Breast epithelium (tissue), 3 donors: ENCODE data around the gene USP17L17.
"Not testable (repeated sequence)": the region's sequence is repeated elsewhere in the genome, so short reads cannot be mapped to it uniquely, and the experiment has no call there.

Experiments
- CTCF ChIP-seq, 3 donors: fragments of 450-650 bp; IDR thresholded peaks; one replicate each; pipeline ENCODE4 v1.5.1; 2016 to 2017; ENCODE audit warnings: antibody characterized with exemption in 3 of 3, mild to moderate bottlenecking in 3 of 3, moderate library complexity in 3 of 3
- POLR2A ChIP-seq: fragments of 450-650 bp; IDR thresholded peaks from one replicate; pipeline ENCODE4 v1.6.1; 2016; ENCODE audit warnings: antibody characterized with exemption, mild to moderate bottlenecking, moderate library complexity

GRCh38 chr4:9215105-9215504 is 28.6 kb upstream of the USP17L17 start, which contains the start of gene USP17L11:
- TF ChIP-seq CTCF (IDR thresholded peaks at IDR 0.05); POLR2A: not testable (repeated sequence)
